ENCODE data around the gene TAS2R41.
"Not testable (repeated sequence)": the region's sequence is repeated elsewhere in the genome, so short reads cannot be mapped to it uniquely, and the experiment has no call there.

Gene TAS2R41

DNA sequence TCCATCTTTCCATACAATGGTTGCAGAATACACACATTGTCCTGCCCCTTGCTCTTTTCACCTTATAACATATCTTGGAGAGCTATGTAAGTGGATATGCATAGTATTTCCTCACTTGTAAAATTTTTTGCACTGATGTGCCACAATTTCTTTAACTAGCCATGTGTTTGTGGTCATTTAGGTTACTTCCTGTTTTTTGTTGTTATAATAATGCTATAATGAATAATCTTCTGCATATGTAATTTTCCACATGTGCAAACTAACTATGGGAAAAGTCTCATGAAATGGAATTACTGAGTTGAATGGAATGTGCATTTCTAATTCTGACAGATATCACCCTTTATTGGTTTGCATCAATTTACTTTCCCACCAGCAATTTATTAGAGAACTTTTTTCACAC, 2.8 kb downstream of the TAS2R41 start:
- TF ChIP-seq, protein P1, sequence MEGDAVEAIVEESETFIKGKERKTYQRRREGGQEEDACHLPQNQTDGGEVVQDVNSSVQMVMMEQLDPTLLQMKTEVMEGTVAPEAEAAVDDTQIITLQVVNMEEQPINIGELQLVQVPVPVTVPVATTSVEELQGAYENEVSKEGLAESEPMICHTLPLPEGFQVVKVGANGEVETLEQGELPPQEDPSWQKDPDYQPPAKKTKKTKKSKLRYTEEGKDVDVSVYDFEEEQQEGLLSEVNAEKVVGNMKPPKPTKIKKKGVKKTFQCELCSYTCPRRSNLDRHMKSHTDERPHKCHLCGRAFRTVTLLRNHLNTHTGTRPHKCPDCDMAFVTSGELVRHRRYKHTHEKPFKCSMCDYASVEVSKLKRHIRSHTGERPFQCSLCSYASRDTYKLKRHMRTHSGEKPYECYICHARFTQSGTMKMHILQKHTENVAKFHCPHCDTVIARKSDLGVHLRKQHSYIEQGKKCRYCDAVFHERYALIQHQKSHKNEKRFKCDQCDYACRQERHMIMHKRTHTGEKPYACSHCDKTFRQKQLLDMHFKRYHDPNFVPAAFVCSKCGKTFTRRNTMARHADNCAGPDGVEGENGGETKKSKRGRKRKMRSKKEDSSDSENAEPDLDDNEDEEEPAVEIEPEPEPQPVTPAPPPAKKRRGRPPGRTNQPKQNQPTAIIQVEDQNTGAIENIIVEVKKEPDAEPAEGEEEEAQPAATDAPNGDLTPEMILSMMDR (IDR thresholded peaks at IDR 0.05; ENCODE audit: low read depth, low read length): no peak
- Histone ChIP-seq H3K4me3 (ENCODE audit: low read depth, low read length) (no peak overlapping the region), H3K36me3 (no peaks in the 10 kb centered on the region), H3K27me3 (ENCODE audit: insufficient read depth, low read depth, severe bottlenecking) (no peaks in the 10 kb centered on the region), H3K9me3 (ENCODE audit: severe bottlenecking) (no peaks in the 10 kb centered on the region), H3K27ac (no peak overlapping the region)
- no peak for DNase-seq

DNA sequence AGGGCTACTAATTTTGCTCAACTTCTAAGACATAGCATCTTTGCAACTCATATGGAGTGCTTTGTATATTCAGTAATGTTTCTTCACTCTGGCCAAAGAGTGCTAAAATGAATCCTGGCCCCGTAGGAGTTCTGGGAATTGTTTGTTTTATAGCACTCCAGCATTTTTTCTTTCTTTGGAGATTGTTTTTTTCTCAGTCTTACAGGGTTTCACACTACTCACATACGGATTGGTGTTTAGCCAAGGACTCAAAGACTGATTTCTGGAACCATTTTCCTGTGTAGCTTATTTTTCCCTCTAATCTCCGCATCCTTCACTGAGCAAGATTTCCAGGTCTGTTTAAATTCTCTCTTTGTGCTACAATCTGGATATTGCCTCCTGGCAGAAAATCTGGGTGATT, 6.4 kb downstream of the TAS2R41 start:
- TF ChIP-seq, protein P1 (IDR thresholded peaks at IDR 0.05; ENCODE audit: low read depth, low read length): no peak
- DNase-seq: no peak
- Histone ChIP-seq H3K27ac (no peak overlapping the region), H3K36me3 (no peaks in the 10 kb centered on the region), H3K4me3 (ENCODE audit: low read depth, low read length) (no peak overlapping the region), H3K27me3 (ENCODE audit: insufficient read depth, low read depth, severe bottlenecking) (no peaks in the 10 kb centered on the region), H3K9me3 (ENCODE audit: severe bottlenecking) (no peaks in the 10 kb centered on the region)

DNA sequence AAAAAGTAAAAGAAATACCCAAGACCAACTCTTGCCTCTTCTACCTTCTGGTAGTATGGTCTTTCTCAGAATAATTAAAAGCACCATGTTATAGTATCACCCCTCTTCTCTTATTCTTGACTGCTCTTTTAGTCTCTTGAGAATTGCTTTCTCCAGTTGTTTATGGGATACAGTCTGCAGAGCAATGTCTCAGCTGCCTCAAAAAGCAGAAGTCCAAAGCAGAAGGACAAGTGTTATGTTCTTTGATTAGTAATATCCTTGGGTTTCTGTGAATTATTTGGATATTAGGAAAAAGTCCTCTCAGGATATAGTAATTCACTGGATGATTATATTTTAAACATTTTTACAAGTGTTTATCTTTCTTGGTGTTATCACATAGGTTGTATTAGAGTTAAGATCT, 7.4 kb downstream of the TAS2R41 start:
- Histone ChIP-seq H3K27me3 (ENCODE audit: insufficient read depth, low read depth, severe bottlenecking) (no peaks in the 10 kb centered on the region), H3K9me3 (ENCODE audit: severe bottlenecking) (no peaks in the 10 kb centered on the region), H3K4me3 (ENCODE audit: low read depth, low read length) (no peak overlapping the region), H3K36me3 (no peaks in the 10 kb centered on the region), H3K27ac (no peak overlapping the region)
- DNase-seq: no peak
- TF ChIP-seq, protein P1 (IDR thresholded peaks at IDR 0.05; ENCODE audit: low read depth, low read length): no peak

DNA sequence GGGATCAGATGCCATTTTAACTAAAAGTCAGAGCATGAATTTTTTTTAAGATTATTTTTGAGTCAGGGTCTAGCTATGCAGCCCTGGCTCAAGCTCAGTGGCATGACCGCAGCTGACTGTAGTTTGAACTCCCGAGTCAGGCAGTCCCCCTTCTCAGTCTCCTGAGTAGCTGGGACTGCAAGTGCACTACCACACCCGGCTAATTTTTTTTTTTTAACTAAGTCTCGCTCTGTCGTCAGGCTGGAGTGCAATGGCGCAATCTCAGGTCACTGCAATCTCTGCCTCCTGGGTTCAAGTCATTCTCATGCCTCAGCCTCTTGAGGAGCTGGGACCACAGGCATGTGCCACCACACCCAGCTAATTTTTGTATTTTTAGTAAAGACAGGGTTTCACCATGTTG, 7.8 kb downstream of the TAS2R41 start:
- TF ChIP-seq, protein P1 (IDR thresholded peaks at IDR 0.05; ENCODE audit: low read depth, low read length): no peak
- Histone ChIP-seq H3K27me3 (ENCODE audit: insufficient read depth, low read depth, severe bottlenecking) (no peaks in the 10 kb centered on the region), H3K36me3 (no peaks in the 10 kb centered on the region), H3K27ac (no peak overlapping the region), H3K9me3 (ENCODE audit: severe bottlenecking) (no peaks in the 10 kb centered on the region), H3K4me3 (ENCODE audit: low read depth, low read length) (no peak overlapping the region)
- DNase-seq: no peak

DNA sequence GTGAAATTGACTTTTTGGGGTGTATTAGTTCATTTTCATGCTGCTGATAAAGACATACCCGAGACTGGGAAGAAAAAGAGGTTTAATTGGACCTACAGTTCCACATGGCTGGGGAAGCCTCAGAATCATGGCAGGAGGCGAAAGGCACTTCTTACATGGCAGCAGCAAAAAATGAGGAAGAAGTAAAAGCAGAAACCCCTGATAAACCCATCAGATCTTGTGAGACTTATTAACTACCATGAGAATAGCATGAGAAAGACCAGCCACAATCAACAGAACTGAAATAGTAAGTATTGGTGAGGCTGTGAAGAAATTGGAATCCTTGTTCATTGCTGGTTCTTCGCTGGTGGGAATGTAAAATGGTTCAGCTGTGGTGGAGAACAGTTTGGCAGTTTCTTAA, 8.6 kb downstream of the TAS2R41 start:
- H3K27ac ChIP-seq; DNase-seq; H3K9me3 ChIP-seq (ENCODE audit: severe bottlenecking); H3K36me3 ChIP-seq; H3K4me3 ChIP-seq (ENCODE audit: low read depth, low read length); H3K27me3 ChIP-seq (ENCODE audit: insufficient read depth, low read depth, severe bottlenecking): not testable (repeated sequence)

DNA sequence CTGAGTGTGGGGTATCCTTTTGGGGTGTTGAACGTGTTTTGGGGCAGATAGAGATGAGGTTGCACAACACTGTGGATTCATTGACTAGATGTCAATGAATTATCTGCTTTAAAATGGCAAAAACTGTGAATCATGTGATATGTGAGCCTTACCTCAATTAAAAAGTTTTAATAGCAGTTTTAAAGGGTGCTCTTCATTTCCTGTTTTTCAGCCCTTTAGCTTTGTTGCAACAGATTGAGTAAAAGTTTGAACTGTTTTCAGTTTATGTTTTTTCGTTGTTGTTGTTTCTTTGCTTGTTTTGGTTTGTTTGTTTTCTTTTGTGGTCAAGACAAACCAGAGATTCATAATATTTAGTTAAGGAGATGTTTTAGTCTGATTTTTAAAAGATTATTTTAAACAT, 9.4 kb downstream of the TAS2R41 start:
- Histone ChIP-seq H3K27ac (no peak overlapping the region), H3K27me3 (ENCODE audit: insufficient read depth, low read depth, severe bottlenecking) (no peaks in the 10 kb centered on the region), H3K4me3 (ENCODE audit: low read depth, low read length) (no peak overlapping the region), H3K36me3 (no peaks in the 10 kb centered on the region), H3K9me3 (ENCODE audit: severe bottlenecking) (no peaks in the 10 kb centered on the region)
- TF ChIP-seq, protein P1 (IDR thresholded peaks at IDR 0.05; ENCODE audit: low read depth, low read length): no peak
- no peak for DNase-seq

Data from WERI-Rb-1 (cell line).